HEK293T (cell line): Measurements from ENCODE around the gene AADACL4.
"Not testable (repeated sequence)": the region's sequence is repeated elsewhere in the genome, so short reads cannot be mapped to it uniquely, and the experiment has no call there.

Experiments used
- CTCF ChIA-PET: fragments of 350-600 bp; formaldehyde crosslinking; extraction: SDS; loops from one replicate; lab custom pipeline; 2021; ENCODE audit warnings: antibody characterized with exemption, inconsistent platforms; lab: Yijun Ruan, JAX
- POLR2A ChIA-PET: fragments of 350-600 bp; formaldehyde crosslinking; extraction: SDS; loops from one replicate; lab custom pipeline; 2020; ENCODE audit warnings: antibody characterized with exemption, inconsistent platforms; lab: Yijun Ruan, JAX
- DNase-seq: peaks from one replicate; pipeline ENCODE4 v3.0.0; 2012; ENCODE audit warnings: mixed read lengths; ENCODE audit errors: extremely low spot score
- ARNT ChIP-seq: fragments of 450-650 bp; IDR thresholded peaks from 2 replicates; pipeline ENCODE4 v1.6.1; 2017; ENCODE audit warnings: mild to moderate bottlenecking
- BHLHE40 ChIP-seq: fragments of 450-650 bp; IDR thresholded peaks from 2 replicates; pipeline ENCODE4 v1.6.1; 2016; ENCODE audit warnings: mild to moderate bottlenecking, moderate library complexity, borderline replicate concordance
- CTBP1 ChIP-seq: fragments of 450-650 bp; IDR thresholded peaks from 2 replicates; pipeline ENCODE4 v1.6.1; 2016; ENCODE audit warnings: borderline replicate concordance
- ELF4 ChIP-seq: fragments of 450-650 bp; IDR thresholded peaks from 2 replicates; pipeline ENCODE4 v1.6.1; 2017; ENCODE audit warnings: antibody characterized with exemption
- FOXA1 ChIP-seq: fragments of 450-650 bp; IDR thresholded peaks from 2 replicates; pipeline ENCODE4 v1.6.1; 2016; ENCODE audit warnings: mild to moderate bottlenecking
- FOXK2 ChIP-seq: fragments of 450-650 bp; IDR thresholded peaks from 2 replicates; pipeline ENCODE4 v1.6.1; 2016; ENCODE audit warnings: mild to moderate bottlenecking
- FOXM1 ChIP-seq: fragments of 450-650 bp; IDR thresholded peaks from 2 replicates; pipeline ENCODE4 v1.6.1; 2017; ENCODE audit warnings: mild to moderate bottlenecking, borderline replicate concordance
- HDGF ChIP-seq: fragments of 450-650 bp; IDR thresholded peaks from 2 replicates; pipeline ENCODE4 v1.6.1; 2017; ENCODE audit warnings: antibody characterized with exemption, borderline replicate concordance
- L3MBTL2 ChIP-seq: fragments of 450-650 bp; conservative IDR thresholded peaks from 2 replicates; pipeline ENCODE4 v1.6.1; 2016; ENCODE audit warnings: mild to moderate bottlenecking
- LEF1 ChIP-seq: fragments of 450-650 bp; IDR thresholded peaks from 2 replicates; pipeline ENCODE4 v1.6.1; 2017; ENCODE audit warnings: mild to moderate bottlenecking, borderline replicate concordance
- NFRKB ChIP-seq: fragments of 450-650 bp; IDR thresholded peaks from 2 replicates; pipeline ENCODE4 v1.6.1; 2016; ENCODE audit warnings: mild to moderate bottlenecking, moderate library complexity
- SP1 ChIP-seq: fragments of 450-650 bp; IDR thresholded peaks from 2 replicates; pipeline ENCODE4 v1.6.1; 2017
- SUZ12 ChIP-seq: fragments of 450-650 bp; IDR thresholded peaks from 2 replicates; pipeline ENCODE4 v1.6.1; 2016; ENCODE audit warnings: mild to moderate bottlenecking
- TARDBP ChIP-seq: fragments of 450-650 bp; IDR thresholded peaks from 2 replicates; pipeline ENCODE4 v1.6.1; 2016
- ZNF384 ChIP-seq: fragments of 450-650 bp; IDR thresholded peaks from 2 replicates; pipeline ENCODE4 v1.6.1; 2016
- TF ChIP-seq, protein P1 (sequence below): fragments of 450-650 bp; IDR thresholded peaks from 2 replicates; pipeline ENCODE4 v1.6.1; 2016

AADACL4 gene

DNA sequence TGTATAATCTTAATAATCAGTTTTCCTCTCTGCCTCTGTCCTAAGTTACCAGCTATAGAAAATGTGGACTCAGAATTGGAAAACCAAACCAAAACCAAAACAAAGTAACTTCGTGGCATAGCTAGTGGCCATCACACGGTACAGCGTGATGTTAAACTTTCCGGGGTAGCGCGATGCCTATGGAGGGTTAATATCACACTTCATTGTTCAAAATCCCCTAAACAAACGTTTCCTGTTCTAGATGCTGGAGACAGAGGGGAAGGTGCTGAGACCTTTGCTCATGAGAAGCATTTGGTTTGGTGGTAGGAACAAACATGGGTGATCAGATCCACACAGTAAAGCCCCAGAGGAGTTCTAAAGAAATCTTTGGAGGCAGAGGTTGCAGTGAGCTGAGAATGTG is 4.9 kb downstream of the AADACL4 start:
- no peak for DNase-seq
- ChIA-PET POLR2A (no interaction called here), CTCF (no interaction called here)
- TF ChIP-seq ELF4 (no peak), CTBP1 (no peak), BHLHE40 (no peak), TARDBP (no peak), ZNF384 (no peak), SUZ12 (no peak)
- TF ChIP-seq, protein P1, sequence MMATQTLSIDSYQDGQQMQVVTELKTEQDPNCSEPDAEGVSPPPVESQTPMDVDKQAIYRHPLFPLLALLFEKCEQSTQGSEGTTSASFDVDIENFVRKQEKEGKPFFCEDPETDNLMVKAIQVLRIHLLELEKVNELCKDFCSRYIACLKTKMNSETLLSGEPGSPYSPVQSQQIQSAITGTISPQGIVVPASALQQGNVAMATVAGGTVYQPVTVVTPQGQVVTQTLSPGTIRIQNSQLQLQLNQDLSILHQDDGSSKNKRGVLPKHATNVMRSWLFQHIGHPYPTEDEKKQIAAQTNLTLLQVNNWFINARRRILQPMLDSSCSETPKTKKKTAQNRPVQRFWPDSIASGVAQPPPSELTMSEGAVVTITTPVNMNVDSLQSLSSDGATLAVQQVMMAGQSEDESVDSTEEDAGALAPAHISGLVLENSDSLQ: no peak

DNA sequence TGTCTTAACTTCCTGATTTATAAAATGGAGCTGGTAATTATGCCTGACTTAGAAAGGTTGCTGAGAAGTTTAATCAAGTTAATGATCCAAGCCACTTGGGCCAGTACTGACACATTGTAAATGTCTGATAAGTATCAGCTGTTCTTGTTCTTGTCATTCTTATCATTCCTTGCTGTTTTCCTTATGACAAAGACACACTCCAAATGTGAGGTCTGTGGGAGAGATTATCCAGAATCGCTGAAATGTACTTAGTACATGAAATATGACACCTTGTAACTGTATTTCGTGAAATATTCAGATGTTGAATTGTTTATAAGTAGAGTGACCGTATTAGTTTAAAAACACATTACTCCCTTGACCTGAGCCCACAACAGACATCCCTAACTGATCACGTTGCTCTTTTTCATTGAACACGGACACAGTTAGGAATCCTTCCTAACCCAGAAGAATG is 6.1 kb downstream of the AADACL4 start:
- no peak for TF ChIP-seq FOXA1
- no peak for TF ChIP-seq FOXK2
- no peak for TF ChIP-seq NFRKB
- TF ChIP-seq ZNF384: no peak
- TF ChIP-seq CTBP1: no peak
- no peak for DNase-seq
- ChIA-PET CTCF (interaction anchor here (1.6 kb wide), 1 partner anchor 9 kb away, joined by 14 read pairs; no protein-coding TSS in a partner anchor), POLR2A (no interaction called here)

DNA sequence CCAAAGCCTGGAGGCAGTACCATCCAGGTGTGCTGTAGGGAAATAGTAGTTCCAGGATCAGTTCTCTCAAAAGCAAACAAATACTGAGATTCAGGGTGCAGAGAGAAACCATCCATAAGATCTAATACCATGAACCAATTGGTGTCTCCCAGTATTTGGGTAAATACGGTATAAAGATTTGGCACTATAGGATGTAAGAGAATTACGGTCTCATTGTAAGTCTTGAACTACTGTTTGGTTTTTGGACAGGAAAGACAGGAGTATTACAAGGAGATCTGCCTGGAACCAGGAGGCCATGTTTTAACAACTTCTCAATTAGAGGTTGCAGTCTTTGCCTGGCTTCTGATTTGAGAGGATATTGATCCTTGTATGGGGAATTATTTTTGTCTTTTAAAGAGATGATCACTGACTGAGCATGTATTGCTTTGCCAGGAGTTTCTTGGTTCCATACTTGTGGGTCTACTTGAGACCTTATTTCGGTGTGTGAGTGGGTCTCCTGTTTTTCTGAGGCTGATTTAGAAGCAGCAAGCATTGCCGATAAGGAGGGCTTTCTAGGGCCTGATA is 10.2 kb downstream of the AADACL4 start:
- TF ChIP-seq FOXK2 (no peak), L3MBTL2 (no peak), BHLHE40 (no peak), NFRKB (no peak), TARDBP (no peak), ELF4 (no peak), LEF1 (no peak), CTBP1 (no peak), HDGF (no peak), SP1 (no peak), ARNT (no peak), SUZ12 (no peak), FOXA1 (no peak), FOXM1 (no peak), ZNF384 (no peak)
- TF ChIP-seq, protein P1: no peak
- CTCF ChIA-PET: no interaction called here
- POLR2A ChIA-PET: no interaction called here
- no peak for DNase-seq

DNA sequence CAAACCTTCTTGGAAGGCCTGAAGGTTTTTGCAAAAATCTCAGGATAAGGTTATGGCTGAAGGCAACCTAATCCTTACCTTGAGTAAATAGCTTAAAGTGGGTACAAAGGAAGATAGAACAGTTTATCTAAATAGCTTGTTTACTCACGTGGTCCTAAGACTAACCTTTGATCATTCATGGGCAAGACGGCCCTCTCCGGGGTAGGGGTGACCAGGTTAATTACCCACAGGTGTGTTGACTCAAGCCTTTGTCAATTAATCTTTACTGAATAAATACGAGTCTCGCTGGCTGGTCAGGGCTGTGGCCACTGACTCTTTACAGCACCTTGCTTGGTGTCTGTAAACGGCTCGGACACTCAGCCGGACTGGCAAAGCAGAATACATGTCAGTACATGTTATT is 10.8 kb downstream of the AADACL4 start:
- ChIA-PET CTCF (no interaction called here), POLR2A (no interaction called here)
- DNase-seq: no peak
- TF ChIP-seq TARDBP (no peak), ARNT (no peak), L3MBTL2 (no peak), HDGF (no peak), SUZ12 (no peak), ELF4 (no peak), FOXK2 (no peak), FOXM1 (no peak), LEF1 (no peak), FOXA1 (no peak)

DNA sequence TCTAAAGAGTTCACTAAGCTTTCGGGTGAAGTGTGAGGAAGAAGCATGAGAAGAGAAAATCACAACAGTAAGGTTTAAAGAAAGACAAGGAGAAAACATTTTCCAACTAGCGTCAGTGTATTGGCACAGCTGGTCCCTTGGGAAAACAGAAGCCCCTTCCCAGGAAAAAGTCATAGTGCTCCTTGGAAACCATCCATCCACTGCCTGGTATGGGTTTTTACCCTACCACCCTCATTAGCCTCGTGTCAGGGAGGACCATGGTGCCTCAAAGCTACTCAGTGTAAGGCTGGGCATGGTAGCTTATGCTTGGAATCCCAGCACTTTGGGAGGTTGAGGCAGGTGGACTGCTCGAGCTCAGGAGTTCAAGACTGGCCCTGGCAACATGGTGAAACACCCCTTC is 12.7 kb downstream of the AADACL4 start:
- TF ChIP-seq ELF4 (no peak), BHLHE40 (no peak), CTBP1 (no peak), SUZ12 (no peak), HDGF (no peak), SP1 (no peak), L3MBTL2 (no peak), TARDBP (no peak), ZNF384 (no peak), NFRKB (no peak)
- ChIA-PET POLR2A (interaction anchor here (1.1 kb wide), 1 partner anchor 38 kb away, joined by 3 read pairs; no protein-coding TSS in a partner anchor), CTCF (interaction anchor here (1.1 kb wide), 1 partner anchor 384 kb away, joined by 5 read pairs; no protein-coding TSS in a partner anchor)
- no peak for DNase-seq

DNA sequence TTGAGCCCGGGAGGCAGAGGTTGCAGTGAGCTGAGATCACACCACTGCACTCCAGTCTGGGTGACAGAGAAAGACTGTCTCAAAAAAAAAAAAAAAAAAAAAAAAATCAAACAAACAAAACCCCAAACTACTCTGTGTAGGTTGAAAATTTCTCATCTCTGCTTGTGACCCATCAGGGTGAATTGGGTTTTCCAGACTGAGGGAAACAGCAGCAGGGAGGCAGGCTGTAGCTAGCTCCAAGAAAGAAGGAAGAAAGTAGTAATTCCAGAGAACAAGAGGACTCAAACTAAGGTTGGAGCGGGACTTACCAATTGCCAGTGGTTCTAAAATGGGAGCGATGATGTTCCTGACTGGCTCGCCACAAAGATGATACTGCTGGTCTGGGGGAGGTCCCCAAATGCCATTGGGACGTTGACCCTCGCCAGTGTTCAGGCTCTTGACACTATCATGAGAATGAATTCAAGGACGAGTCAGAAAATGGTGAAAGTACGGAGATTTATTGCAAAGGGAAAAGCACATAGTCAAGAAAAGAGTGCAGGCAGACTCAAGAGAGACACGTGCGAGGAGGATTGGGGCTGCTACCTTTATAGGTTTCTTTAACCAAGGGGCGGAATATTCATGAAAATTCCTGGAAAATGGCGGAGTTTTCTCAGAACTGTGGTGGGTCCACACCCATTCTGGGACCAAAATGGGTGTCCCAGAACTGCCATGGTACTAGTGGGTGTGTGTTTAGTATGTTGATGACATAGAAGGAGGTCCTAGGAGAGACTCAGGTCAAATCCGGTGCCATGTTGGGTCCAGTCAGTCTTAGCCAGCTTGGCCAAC is 13.4 kb downstream of the AADACL4 start:
- ChIA-PET CTCF (interaction anchor here (1.1 kb wide), 1 partner anchor 385 kb away, joined by 5 read pairs; no protein-coding TSS in a partner anchor), POLR2A (interaction anchor here (1.1 kb wide), 1 partner anchor 38 kb away, joined by 3 read pairs; no protein-coding TSS in a partner anchor)
- no peak for TF ChIP-seq SUZ12
- TF ChIP-seq, protein P1: no peak
- no peak for DNase-seq

DNA sequence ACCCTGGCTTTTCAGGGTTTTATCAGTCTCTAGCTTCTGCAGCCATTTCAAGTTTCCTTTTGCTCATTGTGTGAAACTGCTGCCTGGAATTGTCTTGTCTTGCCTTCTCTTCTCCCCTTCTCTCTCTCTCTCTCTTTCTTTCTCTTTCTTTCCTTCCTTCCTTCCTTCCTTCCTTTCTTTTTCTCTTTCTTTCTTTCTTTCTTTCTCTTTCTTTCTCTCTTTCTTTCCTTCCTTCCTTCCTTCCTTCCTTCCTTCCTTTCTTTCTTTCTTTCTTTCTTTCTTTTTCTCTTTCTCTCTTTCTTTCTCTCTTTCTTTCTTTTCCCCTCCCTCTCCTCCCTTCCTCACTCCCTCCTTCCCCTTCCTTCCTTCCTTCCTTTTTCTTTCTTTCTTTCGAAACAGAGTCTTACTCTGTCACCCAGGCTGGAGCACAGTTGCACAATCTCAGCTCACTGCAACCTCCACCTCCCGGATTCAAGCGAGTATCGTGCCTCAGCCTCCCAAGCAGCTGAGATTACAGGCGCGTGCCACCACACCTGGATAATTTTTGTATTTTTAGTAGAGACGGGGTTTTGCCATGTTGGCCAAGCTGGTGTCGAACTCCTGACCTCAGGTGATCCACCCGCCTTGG is 14.1 kb downstream of the AADACL4 start:
- CTCF ChIA-PET: interaction anchor here (0.8 to 1.4 kb wide), 4 partner anchors 8 to 263 kb away, joined by 3 to 14 read pairs (median 4); no protein-coding TSS in a partner anchor
- POLR2A ChIA-PET: not testable (repeated sequence)

More for the DNA sequence above, 14.1 kb downstream of the AADACL4 start:
- DNase-seq: not testable (repeated sequence)
